Parathyroid adenoma (tissue), 2 donors: Measurements from ENCODE around the gene ALK.

Experiments used
- H2AFZ ChIP-seq: fragments of 300-600 bp; sonication (generic); one replicate; pipeline ENCODE4 v1.7.0; 2017; ENCODE audit warnings: antibody characterized with exemption, mild to moderate bottlenecking
- H3K27ac ChIP-seq: fragments of 300-600 bp; sonication (generic); one replicate; pipeline ENCODE4 v1.7.0; 2017
- H3K27me3 ChIP-seq: fragments of 300-600 bp; sonication (generic); one replicate; pipeline ENCODE4 v1.7.0; 2017; ENCODE audit warnings: low read length; ENCODE audit not compliant: control insufficient read depth, insufficient read depth
- H3K36me3 ChIP-seq: fragments of 300-600 bp; sonication (generic); one replicate; pipeline ENCODE4 v1.7.0; 2017; ENCODE audit warnings: low read length; ENCODE audit not compliant: control insufficient read depth, insufficient read depth
- H3K4me1 ChIP-seq: fragments of 300-600 bp; sonication (generic); one replicate; pipeline ENCODE4 v1.7.0; 2017; ENCODE audit warnings: control low read depth
- H3K4me2 ChIP-seq: fragments of 300-600 bp; sonication (generic); one replicate; pipeline ENCODE4 v1.7.0; 2017; ENCODE audit warnings: low read length
- H3K4me3 ChIP-seq: fragments of 300-600 bp; sonication (generic); one replicate; pipeline ENCODE4 v1.7.0; 2017; ENCODE audit warnings: low read depth, low read length
- H3K79me2 ChIP-seq: fragments of 300-600 bp; sonication (generic); one replicate; pipeline ENCODE4 v1.7.0; 2017; ENCODE audit warnings: control low read depth
- H3K9ac ChIP-seq: fragments of 300-600 bp; sonication (generic); one replicate; pipeline ENCODE4 v1.7.0; 2017; ENCODE audit warnings: mild to moderate bottlenecking
- H3K9me3 ChIP-seq: fragments of 300-600 bp; sonication (generic); one replicate; pipeline ENCODE4 v1.7.0; 2017; ENCODE audit warnings: low read length; ENCODE audit not compliant: control insufficient read depth
- TF ChIP-seq, protein P1 (sequence below): fragments of 300-600 bp; sonication (generic); IDR thresholded peaks from one replicate; pipeline ENCODE4 v1.7.0; 2017; ENCODE audit warnings: antibody characterized with exemption, mild to moderate bottlenecking
- donor health status: primary hyperparathyroidism.

The ALK gene

DNA sequence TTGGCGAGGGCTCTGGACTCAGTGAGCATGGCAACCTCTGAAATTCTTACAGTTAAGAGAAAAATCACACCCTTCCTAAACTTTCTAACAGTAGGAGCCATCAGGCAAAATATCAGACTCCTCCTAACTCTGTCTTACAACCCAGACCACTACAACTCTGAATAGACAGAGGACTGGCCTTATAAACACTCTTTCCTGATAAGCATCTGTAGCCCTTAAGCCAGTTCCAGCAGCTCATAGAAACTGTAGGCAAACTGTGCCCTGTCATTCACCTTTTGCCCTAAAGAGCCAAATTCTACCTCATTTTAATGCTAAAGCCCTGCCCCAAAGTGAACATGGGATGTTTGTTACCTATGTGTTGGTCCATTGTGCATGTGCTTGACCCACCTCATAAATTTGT is 304.8 kb downstream of the ALK start:
- no peak overlapping the region for H3K9ac ChIP-seq

DNA sequence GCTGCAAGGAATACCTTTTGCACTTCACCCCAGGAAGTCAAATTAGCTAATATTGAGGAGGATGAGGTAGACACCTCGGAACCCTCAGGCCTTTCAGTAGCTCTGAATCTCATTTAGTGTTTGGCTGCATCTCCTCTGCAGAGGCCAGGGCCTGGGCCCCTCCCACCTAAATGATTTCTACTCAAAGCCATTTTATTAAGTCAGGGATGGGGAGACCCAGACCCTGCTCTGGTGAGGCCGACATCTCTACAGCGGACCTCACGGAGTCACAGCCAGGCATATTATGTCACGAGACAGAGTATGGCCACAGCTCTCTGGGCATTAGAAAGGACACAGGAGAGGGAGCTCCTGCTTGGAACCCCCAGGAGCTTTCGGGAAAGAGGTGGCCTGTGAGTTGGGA is 305.5 kb downstream of the ALK start:
- Histone ChIP-seq H3K79me2 (no peaks in the 10 kb centered on the region), H3K9ac (no peak overlapping the region), H3K27ac (no peak overlapping the region), H3K9me3 (no peaks in the 10 kb centered on the region), H2AFZ (no peak overlapping the region), H3K36me3 (no peaks in the 10 kb centered on the region), H3K4me1 (no peaks in the 10 kb centered on the region), H3K4me3 (no peak overlapping the region), H3K4me2 (no peak overlapping the region), H3K27me3 (no peaks in the 10 kb centered on the region)
- TF ChIP-seq, protein P1, sequence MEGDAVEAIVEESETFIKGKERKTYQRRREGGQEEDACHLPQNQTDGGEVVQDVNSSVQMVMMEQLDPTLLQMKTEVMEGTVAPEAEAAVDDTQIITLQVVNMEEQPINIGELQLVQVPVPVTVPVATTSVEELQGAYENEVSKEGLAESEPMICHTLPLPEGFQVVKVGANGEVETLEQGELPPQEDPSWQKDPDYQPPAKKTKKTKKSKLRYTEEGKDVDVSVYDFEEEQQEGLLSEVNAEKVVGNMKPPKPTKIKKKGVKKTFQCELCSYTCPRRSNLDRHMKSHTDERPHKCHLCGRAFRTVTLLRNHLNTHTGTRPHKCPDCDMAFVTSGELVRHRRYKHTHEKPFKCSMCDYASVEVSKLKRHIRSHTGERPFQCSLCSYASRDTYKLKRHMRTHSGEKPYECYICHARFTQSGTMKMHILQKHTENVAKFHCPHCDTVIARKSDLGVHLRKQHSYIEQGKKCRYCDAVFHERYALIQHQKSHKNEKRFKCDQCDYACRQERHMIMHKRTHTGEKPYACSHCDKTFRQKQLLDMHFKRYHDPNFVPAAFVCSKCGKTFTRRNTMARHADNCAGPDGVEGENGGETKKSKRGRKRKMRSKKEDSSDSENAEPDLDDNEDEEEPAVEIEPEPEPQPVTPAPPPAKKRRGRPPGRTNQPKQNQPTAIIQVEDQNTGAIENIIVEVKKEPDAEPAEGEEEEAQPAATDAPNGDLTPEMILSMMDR, result no peak

More for the DNA sequence above, 304.8 kb downstream of the ALK start:
- H3K4me2 ChIP-seq, result no peak overlapping the region
- H3K4me3 ChIP-seq, result no peak overlapping the region
- H3K36me3 ChIP-seq, result no peaks in the 10 kb centered on the region
- H3K27ac ChIP-seq, result no peak overlapping the region
- no peaks in the 10 kb centered on the region for H3K9me3 ChIP-seq
- TF ChIP-seq, protein P1, result no peak
- no peak overlapping the region for H2AFZ ChIP-seq
- no peaks in the 10 kb centered on the region for H3K4me1 ChIP-seq
- no peaks in the 10 kb centered on the region for H3K27me3 ChIP-seq
- no peaks in the 10 kb centered on the region for H3K79me2 ChIP-seq

DNA sequence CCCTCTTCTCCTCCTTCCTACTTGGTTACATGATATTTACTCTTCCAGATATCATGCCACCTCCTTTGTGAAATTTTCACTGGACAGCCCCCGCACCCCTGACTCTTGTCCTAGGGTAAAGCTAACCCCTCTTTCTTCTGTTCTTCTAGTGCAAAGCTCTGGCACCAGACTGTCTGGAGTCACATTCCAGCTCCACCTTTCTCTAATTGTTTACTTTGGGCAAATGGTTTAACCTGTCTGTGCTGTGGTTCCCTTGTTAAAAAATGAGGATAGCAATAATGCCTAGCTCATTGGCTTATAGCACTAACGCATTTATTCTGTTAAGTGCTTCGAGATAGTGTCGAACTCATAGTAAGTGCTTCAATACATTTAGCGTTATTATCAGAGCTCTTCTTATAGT is 306.2 kb downstream of the ALK start:
- no peak overlapping the region for H3K9ac ChIP-seq
- no peak overlapping the region for H3K4me2 ChIP-seq
- H3K27me3 ChIP-seq, result no peaks in the 10 kb centered on the region
- TF ChIP-seq, protein P1, result no peak
- no peaks in the 10 kb centered on the region for H3K36me3 ChIP-seq
- no peaks in the 10 kb centered on the region for H3K9me3 ChIP-seq
- H3K4me3 ChIP-seq, result no peak overlapping the region
- H2AFZ ChIP-seq, result no peak overlapping the region
- no peaks in the 10 kb centered on the region for H3K4me1 ChIP-seq
- no peak overlapping the region for H3K27ac ChIP-seq
- H3K79me2 ChIP-seq, result no peaks in the 10 kb centered on the region

DNA sequence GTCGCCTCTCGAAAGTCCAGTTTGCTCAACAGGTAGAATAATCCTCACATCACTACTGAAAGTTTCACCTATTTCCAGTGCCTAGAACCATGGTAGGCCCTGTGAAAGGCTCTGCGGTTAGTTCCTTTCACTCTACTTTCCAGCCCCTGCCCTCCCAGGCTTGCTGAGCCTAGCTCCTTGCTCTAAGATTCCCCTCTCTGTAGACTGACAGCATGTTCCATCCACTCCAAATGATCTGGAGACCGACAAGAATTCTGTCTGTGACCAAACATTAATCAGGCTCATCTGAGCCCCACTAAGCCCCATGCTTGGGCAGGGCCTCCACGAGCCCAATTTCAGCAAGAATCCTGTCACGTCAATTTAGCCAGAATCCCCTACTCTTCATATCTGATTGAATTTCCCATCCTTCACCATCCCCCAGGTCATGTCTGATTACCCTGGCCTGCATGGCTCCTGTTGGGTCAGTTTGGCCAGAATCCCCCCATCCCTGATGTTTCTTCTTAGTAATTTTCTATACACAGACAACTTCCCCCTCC is 307.0 kb downstream of the ALK start:
- Histone ChIP-seq H3K9me3 (no peaks in the 10 kb centered on the region), H3K4me1 (no peaks in the 10 kb centered on the region), H3K27me3 (no peaks in the 10 kb centered on the region), H3K9ac (no peak overlapping the region), H3K4me2 (no peak overlapping the region), H3K36me3 (no peaks in the 10 kb centered on the region), H2AFZ (no peak overlapping the region), H3K79me2 (no peaks in the 10 kb centered on the region), H3K27ac (no peak overlapping the region), H3K4me3 (no peak overlapping the region)
- TF ChIP-seq, protein P1, result no peak

DNA sequence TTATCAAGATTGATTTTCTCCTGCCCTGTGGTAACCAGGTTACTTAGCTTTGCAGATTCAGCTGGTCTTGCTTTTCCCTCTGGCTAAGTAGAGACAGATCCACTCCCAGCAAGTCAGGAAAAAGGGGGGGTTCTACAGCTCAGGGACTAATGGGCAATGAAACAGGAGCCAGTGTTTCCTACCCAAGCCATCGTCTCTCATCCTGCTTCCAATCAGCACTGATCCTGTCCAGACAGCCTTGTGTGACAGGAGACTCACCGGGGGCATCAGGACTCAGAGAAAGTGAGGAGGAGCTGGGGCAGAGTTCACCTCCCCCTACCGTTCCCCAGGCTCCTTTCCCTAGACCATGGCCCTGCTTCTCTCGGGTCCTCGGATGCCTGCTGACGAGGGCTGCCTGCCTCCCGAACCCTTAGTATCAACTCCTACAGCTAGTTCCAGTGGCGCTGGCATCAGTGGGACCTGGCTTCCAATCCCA is 307.6 kb downstream of the ALK start:
- no peak overlapping the region for H3K4me2 ChIP-seq
- no peaks in the 10 kb centered on the region for H3K36me3 ChIP-seq
- H3K27me3 ChIP-seq, result no peaks in the 10 kb centered on the region
- TF ChIP-seq, protein P1, result no peak
- H3K27ac ChIP-seq, result no peak overlapping the region
- H3K4me1 ChIP-seq, result no peaks in the 10 kb centered on the region
- H3K4me3 ChIP-seq, result no peak overlapping the region
- H3K9me3 ChIP-seq, result no peaks in the 10 kb centered on the region
- no peaks in the 10 kb centered on the region for H3K79me2 ChIP-seq
- H2AFZ ChIP-seq, result no peak overlapping the region
- no peak overlapping the region for H3K9ac ChIP-seq
